Measurements from ENCODE around the gene PAX5.
A peak's percentile ranks its signal among the peaks of the same experiment; 100 is the strongest.

GRCh38 chr9:37079370-37080164, 45.5 kb upstream of the PAX5 start:
- TF ChIP-seq REST (IDR thresholded peaks at IDR 0.05; ENCODE audit: insufficient read depth in 1 of 2, low read depth in 2 of 2, low read length in 2 of 2): no peak
- TF ChIP-seq POLR2AphosphoS5 (IDR thresholded peaks at IDR 0.05; ENCODE audit: low read depth, low read length): peak; percentile 62; the same call in 1 of the 2 replicates
- peak; percentile 87; the same call in 1 of the 2 replicates for TF ChIP-seq SIN3A (IDR thresholded peaks at IDR 0.05; ENCODE audit: borderline replicate concordance, insufficient read depth, low read length)

Measured in PFSK-1 (cell line).